ENCODE results near the gene KLC1.
A peak's percentile ranks its signal among the peaks of the same experiment; 100 is the strongest.

Gene KLC1

DNA sequence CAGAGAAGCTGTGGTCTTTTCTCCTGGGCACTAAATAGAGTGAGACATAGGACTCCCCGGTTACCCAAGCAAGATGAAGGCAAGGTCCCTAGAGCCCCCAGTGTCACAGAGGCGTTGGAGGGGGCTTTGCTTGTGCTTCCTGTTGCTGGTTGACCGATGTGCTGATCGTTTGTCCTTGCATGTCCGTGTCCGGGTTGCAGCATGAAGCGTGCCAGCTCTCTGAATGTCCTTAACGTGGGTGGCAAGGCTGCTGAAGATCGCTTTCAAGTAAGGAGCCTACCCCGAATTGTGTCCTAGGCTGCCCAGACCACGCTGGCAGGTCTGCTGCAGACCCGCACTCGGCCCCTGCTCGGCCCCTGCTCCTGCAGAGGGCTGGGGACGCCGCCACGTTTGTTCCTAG lies 63.1 kb downstream of the KLC1 start:
- DNase-seq: no peak

DNA sequence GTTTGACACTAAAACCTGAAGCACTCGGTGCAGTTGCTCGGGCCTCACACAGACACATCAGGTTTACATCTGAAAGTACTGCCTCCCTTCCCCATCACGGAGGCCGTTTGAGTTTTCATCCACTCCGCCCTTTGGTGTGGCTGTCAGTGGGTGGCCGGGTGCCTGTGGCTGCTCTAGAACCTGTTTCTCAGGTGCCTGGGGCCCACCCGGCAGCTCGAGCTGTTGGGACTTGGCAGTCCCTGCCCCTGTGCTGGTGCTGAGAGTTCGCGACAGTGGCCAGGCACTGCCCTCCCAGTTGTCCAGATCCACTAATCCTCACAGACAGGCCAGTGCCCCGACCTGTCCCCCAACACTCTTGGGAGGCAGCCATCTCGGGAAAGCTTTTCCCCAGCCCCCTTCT lies 63.9 kb downstream of the KLC1 start:
- no peak for DNase-seq

GRCh38 chr14:103693515-103693914 lies 64.5 kb downstream of the KLC1 start:
- no peak for DNase-seq

DNA sequence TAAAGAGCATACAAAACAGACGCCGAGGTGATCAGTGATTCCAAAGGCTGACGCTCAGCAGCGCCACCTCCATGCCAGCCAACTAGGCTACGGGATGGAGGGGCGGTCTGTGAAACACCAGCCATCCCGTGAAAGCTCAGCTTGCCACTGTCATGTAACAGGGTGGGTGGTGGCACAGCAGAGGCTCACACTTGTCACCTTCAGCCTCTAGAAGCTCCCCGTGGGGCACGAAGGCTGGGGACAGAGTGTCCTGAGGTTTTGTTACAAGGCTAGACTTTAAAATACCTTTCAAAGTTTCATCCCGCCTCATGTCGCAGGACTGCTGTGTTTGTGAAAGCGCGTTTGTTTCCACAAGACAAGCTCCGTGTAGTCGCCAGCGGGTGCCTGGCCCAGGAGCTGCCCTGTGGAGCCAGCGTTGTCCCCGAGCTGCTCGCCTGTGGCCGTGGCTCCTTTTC lies 65.6 kb downstream of the KLC1 start:
- no peak for DNase-seq

DNA sequence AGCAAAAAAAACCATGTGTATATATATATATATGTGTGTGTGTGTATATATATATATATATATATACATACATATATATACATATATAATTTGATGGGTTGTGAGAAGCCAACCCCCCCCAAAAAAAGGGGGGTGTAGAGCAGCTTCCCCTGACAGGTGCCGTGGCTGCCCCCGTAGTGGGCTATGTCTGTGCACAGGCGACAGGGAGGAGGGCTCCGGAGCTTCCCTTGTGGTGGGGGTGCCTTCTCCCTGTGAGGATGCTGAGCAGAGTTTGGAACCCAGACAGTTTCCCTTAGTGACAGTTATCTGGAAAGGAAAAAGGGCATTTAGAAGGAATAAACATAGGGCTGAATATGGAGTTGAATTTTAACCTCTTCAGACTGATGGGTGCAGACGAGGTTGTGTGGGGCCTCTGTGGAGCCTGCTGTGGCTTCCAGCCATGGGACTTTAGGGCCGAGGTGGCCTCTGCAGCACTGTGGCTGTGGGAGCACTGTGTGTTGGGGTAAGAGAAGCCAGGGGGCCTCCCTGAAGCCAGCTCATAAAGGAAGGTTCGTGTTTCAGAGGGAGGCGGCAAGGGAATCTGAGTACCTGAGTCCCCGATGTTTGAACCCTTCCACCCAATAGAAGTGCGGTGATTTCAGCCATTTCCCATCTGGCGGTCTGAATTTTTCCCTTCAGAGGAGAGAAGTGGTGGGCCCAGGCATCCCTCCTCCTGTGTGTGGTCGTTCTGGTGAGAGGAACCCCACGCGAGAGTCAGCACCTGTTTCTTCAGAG lies 66.5 kb downstream of the KLC1 start:
- no peak for DNase-seq

DNA sequence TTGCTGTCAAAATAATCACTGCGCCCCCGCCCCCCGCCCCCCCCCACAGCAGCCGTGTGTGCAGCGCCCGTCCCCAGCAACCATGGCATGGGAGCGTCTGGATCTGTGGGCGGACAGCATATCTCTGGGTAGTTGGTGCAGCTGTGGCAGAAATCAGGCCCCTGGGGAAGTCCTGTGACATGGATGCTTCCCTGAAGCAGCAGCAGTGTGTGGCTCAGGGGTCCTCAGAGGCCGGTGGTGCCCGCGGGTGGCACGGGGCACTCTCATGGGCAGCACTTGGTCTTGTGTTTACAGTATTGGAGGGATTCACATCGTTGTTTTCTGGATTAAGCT lies 67.0 kb downstream of the KLC1 start:
- DNase-seq: no peak

- DNase-seq: no peak
Measured at GRCh38 chr14:103696466-103697071, 67.6 kb downstream of the KLC1 start.

DNA sequence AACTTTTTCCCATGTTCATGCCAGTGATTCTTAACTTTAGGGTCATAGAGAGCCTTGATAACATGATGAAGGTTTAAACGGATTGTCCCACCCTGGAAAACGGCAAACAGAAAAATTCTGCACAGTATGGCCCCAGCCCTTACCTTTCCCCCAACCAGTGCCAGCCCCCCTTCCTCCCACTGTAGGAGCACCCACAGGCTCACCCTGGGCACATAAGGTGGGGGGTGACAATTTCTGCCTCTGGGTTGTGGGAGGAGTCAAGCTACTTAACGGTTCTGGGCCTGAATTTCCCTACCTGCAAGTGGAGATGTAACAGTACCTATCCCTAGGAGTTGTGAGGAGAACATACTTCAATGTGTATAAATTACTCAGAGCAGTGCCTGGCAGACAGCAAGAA lies 68.2 kb downstream of the KLC1 start:
- no peak for DNase-seq

GRCh38 chr14:103697603-103698379 lies 68.8 kb downstream of the KLC1 start:
- no peak for DNase-seq

DNA sequence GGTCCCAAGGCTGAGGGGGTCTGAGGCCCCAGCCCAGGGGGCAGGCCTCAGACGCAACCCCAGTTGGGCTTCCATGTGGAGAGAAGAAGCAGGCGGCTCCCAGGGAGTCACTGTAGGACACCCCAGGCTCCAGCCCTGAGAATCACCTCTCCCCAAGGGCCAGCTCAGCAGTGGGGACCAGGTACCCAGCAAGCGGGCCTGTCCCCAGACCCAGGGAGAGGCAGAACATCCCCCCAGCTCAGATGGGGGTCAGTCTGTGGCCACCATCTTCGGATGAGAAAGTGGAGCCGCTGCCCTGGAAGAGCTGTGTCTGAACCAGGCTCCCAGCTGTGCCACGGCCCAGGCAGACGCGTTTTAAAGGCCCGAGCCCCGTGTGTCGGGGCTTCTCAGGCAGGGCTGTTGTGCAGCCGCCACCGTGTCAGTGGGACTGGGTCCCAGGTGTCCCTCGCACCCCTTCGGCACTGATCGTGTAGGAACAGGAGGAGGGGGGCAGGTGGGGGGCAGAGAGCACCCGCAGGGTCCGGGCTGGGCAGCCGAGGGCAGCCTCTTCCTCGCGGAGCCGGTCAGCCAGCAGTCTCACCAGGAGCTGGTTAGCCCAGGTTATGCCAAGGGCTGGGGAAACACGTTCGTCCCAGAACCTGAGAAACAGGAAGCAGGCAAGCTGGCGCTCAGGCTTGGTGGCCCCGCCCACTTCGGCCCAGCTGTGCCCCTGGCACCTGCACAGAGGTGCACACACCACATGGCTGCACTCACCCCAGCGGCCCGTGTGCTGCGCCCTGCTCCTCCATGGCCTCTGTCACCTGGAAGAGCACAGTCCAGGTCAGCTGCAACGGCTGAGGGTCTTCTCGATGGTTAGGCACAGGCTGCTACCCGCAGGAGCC lies 69.6 kb downstream of the KLC1 start:
- DNase-seq: no peak

DNA sequence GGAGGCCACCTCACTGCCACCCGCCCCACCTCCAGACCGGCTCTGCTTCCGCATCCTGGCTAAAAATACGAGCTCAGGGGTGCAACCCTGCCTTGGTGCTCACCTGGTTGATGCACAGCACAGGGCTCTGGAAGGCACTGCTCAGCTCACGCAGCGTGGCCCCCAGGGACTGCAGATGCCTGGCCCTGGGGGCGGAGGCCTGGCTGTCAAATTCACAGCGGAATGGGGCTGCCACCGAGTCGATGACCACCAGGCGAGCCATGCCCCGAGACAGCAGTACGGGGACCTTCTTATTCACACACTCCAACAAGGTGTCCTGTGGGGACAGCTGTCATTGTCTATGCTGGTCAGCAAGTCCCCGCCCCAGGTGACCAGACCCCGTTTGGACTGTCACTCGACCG lies 70.2 kb downstream of the KLC1 start:
- DNase-seq: no peak

DNA sequence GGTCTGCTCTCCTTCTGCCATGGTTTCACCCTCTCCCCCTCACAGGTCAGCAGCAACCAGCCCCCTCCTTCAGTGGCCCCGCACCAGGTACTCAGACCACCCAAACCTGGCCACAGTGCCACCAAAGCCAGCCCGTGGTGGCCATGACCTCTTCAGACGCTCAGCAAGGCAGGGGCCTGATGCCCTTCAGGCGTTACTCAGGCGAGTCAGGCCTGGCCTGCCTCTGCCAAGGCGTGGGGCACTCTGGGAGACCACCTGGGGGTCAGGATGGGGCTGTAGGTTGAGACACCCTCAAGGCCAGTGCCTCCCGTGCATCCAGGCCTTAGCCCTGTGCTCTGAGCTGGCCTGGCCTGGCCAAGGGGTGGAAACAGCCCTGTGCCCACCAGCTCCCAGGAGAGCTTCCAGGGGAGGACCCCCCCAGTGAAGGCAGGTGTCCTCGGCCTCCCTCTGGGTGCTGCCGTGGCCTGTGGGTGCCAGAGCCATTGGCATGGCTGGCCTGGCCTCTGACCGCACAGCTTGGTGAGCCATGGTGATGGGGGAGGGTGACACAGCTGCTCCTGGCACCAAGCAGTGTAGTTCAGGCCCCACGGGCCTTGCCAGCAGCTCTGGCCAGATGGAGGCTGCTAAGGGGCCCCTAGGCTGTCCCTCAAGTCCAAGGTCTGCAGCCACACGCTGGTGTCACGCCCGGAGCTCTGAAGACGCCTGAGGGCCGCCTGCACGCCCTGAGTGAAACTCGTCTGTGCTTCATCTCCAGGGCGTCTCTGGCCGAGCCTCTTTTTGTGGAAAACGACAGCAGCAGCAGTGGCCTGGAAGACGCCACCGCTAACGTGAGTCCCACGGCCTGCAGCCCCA lies 71.1 kb downstream of the KLC1 start:
- no peak for DNase-seq

DNA sequence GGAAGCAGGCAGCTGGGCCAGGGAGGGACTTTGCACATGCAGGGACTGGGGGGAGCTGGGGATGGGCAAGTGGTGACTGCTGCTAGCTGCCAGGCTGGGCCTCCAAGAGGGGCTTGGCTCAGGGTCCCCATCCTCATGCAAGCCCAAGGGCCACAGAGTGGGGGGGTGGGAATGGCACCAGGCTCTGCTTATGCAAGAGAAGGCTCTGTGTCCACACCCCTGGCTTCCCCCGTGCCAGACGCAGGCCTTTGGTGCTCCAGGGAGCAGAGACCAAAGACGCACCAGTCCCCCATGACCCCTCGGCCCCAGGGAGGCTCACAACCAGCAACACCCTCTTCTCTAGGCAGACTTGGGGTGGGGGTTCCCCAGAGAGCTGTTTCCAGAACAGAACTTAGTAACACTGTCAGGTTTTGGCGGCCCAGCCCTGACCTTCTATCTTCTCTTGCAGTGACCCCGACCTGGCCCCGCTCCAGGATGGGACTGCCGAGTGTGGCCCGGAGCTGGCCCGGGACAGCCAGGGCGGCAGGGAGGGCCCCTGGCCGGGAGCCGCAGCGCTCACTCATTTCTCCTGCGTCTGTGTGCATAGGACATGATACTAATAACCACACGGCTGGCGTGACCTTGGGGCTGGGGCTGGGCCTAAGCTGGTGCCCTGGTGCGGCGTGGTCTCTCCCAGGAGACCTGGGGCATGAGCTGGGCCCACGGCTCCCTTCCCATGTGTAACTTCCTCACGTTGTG lies 71.9 kb downstream of the KLC1 start:
- DNase-seq: no peak

GRCh38 chr14:103702095-103702494 lies 73.1 kb downstream of the KLC1 start:
- no peak for DNase-seq

DNA sequence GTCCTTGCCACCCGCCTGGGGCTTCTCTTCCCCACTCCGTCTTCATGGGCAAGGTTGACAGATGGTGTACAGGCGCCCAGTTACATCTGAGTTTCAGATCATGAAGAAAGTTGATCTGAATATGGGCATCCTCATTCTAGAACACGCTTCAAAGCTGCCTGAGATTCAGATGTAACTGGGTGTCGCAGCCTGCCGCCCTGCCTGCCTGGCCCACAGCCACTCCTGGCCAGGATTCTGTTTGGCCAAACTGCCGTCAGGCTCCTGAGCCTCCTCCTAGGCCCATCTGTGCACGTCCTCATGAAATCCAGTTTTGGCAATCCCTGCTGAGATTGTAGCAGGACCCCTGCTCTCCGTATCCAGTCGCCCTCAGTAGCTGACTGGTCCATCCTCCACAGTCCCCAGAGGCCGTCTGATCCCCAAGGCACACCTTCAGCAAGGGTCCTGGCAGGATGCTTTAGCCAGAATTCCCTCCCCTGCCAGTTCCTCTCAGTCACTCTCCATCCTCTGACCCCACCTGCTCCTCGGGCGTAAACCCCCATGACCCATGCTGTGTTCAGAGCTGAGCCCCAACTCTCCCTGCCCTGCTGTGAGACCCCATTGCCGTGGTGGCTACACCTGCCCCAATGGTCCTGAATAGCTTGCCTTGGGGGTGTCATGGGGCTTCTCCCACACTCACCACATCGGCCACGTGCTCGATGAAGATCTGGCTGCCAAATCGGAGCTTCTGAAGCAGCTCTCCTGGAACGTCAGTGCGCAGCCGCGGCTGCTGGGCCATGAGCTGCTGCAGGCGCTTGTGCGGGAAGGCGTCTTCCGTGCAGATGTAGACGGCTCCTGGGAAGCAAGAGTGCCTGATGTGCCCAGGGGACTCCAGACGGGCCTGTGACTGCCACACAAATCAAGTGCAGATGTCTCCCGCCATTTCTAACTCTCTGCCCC lies 73.8 kb downstream of the KLC1 start:
- DNase-seq: no peak

DNA sequence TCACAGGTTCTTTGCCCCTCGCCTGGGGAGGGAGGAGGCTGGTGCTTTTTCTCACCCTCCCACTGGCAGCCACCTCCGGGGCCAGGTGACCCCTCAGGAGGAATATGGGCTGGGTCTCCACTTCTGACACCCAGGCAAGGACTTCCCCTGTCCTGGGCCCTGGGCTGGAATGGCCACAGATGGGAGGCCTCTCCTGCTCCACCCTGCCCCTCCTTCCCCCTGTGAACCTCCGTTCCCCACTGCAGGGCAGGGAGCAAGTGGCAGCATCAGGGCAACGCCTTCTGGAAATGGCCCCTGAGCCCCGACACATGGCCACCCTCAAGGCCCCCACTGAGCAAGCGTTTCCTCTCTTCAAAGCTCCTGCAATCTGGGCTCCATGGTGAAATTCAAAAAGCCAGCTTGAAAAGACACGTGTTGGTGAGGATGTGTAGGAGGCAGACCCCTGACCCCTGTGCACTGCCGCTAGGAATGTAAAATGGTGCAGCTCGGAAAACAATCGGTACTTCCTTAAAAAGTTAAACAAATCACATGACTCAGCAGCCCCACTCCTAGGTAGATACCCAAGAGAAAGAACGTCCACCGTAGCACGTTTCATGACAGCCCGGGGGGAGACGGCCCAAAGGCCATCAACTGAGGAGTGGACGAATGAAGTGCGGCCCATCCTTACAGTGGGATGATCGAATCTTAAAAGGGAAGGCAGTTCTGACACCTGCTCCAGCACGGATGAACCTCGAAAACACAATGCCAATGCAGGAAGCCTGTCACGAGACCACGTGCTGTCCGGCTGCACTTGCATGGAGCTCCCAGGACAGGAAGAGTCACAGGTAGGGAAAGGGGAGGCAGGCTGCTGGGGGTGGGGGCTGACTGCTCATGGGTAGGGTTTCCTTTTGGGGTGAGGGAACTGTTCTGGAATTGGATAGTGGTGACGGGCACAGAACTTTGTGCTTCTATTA lies 74.7 kb downstream of the KLC1 start:
- no peak for DNase-seq

DNA sequence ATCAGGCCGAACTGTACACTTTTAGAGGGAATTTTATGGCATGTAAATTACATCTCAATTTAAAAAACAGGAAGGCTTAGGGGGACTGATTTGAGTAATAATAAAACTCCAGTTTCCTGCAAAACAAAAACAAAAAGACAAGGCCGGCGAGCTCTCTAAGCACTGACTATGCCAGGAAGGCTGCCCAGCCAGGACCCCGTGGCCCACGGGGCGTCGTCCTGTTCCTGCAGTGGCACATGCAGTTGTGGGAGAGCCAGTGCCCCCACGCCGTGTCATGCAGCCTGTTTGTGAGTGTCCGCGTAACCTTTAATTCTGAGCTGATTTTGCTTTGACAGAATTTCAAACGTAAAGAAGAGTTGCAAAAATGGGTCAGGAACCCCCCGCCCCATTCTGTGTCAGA lies 75.7 kb downstream of the KLC1 start:
- no peak for DNase-seq

GRCh38 chr14:103705118-103705503 lies 76.1 kb downstream of the KLC1 start:
- peak in 1 of 2 donors; percentile 22 for DNase-seq

Measured in inflammatory macrophage (primary cell).